TTC549 (cell line): ENCODE measurements around the gene RUSC2.
"Not testable (repeated sequence)": the region's sequence is repeated elsewhere in the genome, so short reads cannot be mapped to it uniquely, and the experiment has no call there.

ENCODE experiments used
- FAIRE-seq: peaks from 2 replicates; lab custom pipeline; 2012; peaks lifted over from hg19 to GRCh38; lab: Jason Lieb, UNC

Gene RUSC2

DNA sequence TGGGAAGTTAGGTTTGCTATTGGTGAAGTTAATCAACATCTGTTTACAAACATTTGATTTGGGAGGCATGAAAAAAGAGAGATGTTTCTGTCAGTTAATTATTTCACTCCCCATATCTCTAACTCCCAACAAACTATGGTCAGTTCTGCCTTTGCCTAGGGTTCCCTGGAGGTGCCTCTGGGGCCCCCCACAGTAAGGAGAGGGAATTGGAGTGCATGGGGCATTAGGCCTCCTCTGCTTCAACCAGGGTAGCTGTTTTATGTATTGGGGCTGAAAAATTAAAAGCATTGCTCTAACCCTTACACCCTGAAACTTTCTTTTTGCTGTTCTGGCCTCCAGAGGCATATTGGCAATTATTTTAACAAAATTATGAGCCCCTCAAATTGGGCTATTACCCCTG lies 32.3 kb downstream of the RUSC2 start:
- FAIRE-seq = no peak

- no peak for FAIRE-seq
These were observed 32.8 kb downstream of the RUSC2 start for GRCh38 chr9:35522700-35523099.

- not testable (repeated sequence) for FAIRE-seq
These were observed 33.6 kb downstream of the RUSC2 start for GRCh38 chr9:35523556-35523955.

- no peak for FAIRE-seq
These were observed 36.3 kb downstream of the RUSC2 start for GRCh38 chr9:35526087-35526801.

DNA sequence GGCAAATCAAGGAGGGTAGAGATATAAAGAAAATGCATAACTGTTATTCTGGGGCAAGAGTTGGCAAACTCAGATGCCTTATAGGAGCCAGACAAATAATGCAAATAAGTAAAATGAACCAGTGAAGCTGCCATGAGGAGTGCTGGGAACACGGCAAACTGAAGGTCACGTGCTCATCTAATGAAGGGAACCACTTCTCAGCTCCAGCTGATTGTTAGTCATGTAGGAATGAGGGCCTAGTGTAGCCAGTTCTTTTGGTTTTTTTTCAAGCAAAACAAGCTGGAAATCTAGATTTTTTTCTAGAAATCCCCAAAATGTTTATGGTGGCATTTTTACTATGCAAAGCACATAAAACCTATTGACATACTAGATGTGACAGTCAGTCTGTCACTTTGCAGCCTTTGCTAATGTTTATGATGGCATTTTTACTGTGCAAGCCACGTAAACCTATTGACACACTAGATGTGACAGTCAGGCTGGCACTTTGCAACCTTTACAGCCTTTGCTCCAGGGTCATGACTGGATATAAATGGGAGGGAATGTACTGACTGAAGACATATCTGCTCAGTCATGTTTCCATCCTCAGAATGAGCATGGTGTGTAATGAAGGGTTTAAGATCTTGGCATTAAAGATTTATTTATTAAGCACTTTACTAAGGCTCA lies 39.4 kb downstream of the RUSC2 start:
- FAIRE-seq = no peak

DNA sequence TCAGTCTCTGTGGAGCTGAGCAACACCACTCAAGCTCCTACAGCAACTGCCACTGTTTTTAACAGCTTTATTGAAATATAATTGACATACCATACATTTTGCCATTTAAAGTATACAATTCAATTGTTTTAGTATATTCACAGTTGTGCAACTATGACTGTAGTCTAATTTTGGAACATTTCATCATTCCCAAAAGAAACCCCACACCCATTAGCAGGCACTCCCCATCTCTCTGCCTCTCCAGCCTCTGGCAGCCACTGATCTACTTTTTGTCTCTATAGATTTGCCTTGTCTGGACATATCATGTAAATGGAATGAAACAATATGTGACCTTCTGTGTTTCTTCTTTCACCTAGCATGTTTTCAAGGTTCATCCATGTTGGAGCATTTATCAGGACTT lies 43.5 kb downstream of the RUSC2 start:
- no peak for FAIRE-seq

DNA sequence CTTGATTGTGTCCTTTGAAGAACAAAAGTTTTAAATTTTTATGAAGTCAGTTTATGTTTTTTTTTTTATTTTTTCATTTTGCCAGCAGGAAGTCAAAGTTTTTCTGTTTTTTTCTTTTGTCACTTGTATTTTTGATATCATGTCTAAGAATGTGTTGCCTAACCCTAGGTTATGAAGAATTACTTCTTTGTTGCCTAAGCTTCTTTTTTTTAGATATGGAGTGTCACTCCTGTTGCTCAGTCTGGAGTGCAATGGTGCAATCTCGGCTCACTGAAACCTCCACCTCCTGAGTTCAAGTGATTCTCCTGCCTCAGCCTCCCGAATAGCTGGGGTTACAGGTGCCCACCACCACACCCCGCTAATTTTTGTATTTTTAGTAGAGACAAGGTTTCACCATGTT lies 45.0 kb downstream of the RUSC2 start:
- not testable (repeated sequence) for FAIRE-seq

- FAIRE-seq = no peak
These were observed 48.0 kb downstream of the RUSC2 start for GRCh38 chr9:35537913-35538312.

- no peak for FAIRE-seq
These were observed 48.7 kb downstream of the RUSC2 start for GRCh38 chr9:35538361-35539234.
